ENCODE data around the gene BRD3OS. TPM values are rescaled to one million over a fixed set of nuclear protein-coding genes. Genes with fewer than 3 reads are reported as not detected.

BRD3OS gene, protein sequence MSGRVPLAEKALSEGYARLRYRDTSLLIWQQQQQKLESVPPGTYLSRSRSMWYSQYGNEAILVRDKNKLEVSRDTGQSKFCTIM
- total RNA-seq: 15.0 and 37.9 TPM in 2 replicates

DNA sequence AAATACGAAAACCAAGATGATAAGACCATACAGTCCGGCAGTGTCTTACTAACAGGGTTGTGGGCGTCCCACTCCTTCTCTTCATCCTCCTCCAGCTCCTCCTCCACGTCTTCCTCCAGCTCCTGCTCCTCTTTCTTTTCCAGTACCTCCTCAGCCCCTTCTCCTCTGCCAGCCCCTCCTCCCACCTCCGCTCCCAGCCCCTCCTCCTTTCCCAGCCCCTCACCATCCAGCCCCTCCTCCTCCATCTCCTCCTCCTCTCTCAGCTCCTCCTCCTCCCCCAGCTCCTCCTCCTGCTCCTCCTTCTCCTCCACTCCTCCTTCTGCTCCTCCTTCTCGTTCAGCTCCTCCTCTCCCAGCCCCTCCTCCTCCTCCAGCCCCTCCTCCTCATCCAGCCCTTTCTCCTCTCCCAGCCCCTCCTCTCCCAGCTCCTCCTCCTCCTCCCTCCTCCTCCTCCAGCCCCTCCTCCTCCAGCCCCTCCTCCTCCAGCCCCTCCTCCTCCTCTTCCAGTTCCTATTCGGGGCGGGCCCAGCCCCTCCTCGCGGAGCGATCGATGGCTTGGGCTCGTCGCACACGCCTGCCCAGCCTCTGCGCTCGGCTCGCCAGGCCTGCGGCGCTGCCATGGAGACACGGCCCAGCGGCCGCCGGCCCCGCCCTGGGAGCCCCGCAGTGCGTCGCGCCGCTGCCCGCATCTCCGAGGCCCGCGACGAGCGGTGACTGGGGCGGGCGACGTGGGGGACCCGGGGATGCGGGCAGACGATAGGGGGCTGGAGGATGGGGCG lies at the start of gene BRD3OS:
TSS of gene BRD3OS (plus strand) at position 654 of the 778 bp plus-strand sequence. CDS start 1,267 bp downstream, outside the sequence.

DNA sequence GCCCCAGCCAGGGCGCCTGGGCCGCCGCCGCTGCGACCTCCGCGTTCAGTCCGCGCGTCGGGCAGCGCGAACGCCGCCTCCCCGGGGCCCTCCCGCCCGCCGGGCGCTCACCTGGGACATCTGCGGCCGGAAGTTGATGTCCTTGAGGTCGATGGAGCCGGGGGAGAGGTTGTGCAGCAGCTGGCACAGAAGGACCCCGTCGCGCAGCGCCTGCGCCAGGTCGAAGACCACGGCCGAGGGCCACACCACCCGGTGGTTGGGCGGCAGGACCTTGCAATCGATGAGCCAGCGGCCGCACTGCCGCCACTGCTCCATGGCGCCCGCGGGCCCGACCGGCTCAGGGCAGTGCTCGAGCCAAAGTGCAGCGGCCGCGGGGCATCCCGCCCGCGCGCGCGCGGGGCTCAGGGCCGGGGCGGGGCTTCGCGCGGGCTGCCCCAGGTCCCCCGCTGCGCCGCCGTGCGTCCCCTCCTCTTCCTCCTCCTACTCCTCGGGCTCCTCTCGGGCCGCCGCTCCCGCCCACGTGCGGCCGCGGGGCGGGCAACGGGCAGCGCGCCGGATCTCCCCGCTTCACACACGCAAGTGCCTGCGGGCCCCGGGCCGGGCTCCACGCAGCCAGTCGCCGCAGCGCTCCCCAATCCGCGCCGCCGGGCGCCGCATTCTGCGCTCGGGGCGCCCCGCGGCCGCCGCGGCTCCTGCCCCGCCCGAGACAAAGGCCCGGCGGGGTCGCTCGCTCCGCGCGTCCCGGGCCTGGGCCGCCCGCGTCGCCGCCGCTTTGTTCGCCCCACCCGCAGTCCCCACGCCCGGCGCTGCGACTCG lies 33.1 kb upstream of the BRD3OS start, which contains the start of gene VAV2:
TSS of gene VAV2 (minus strand) at position 361 of the 816 bp plus-strand sequence. CDS start at position 315, 46 bp downstream.

DNA sequence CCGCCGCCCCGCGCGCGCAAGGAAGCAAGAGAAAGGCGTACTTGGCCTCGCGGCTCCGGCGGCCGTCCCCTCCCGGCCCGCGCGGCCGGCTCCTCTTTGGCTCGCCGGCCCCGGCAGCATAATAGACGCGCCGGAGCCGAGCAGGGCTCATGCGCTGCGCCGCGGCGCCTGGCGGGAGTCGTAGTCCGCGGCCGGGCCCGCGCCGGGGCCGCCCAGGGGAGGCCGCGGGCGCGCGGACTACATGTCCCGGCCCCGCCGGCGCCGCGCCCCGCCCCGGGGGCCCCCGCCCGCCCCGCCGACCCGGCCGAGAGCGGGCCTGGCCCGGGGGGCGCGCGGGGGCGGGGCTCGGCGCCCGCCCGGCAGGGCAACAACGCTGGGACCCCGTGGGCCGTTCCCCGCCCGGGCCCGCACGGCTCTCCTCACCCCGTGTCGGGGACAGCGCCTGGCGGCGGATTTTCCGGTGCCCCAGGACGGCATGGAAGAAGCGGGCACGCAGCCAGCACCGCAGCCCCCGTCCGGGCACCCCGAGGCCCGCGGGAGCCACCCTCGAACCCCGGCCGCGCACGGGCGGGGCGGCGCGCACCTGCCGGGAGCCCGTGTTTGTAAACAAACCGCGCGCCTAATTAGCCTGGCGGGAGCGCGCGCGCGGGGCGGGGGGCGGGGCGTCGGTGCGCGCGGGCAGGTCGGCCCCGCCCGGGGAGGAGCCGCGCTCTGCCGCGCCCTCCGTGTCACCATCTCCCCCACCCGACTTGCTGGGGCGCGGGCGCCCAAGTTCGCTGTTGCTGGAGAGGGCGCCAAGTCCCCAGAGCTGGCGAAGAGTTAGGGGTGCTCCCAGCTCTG lies 42.8 kb downstream of the BRD3OS start, which contains the start of gene BRD3:
TSS of gene BRD3 (minus strand) at position 123 of the 840 bp plus-strand sequence. CDS start 14,549 bp downstream, outside the sequence.

Other genes with a start within 250 kb of the BRD3OS start
- gene VAV2, start 33.2 kb upstream of the BRD3OS start, total RNA-seq: 23.0 and 30.8 TPM in 2 replicates
- gene BRD3, start 42.5 kb downstream of the BRD3OS start, total RNA-seq: 21.0 and 22.7 TPM in 2 replicates
- gene WDR5, start 110.6 kb downstream of the BRD3OS start, total RNA-seq: 24.7 and 33.6 TPM in 2 replicates
- not detected in 2 replicates for gene RNU6ATAC, start 139.1 kb downstream of the BRD3OS start, total RNA-seq